MCF 10A (cell line): ENCODE data around the gene KRT37. TPM values are rescaled to one million over a fixed set of nuclear protein-coding genes. Genes with fewer than 3 reads are reported as not detected.
"Not testable (repeated sequence)": the region's sequence is repeated elsewhere in the genome, so short reads cannot be mapped to it uniquely, and the experiment has no call there.

ENCODE experiments used
- BruUV-seq: library from RNA; stranded (reverse); fragments of 400-500 nt; replicated peaks from 2 replicates; lab custom pipeline; 2021; lab: Mats Ljungman, UMichigan
- CTCF ChIA-PET: fragments of 300-600 bp; sonication (Branson Sonifier 250); formaldehyde crosslinking; extraction: SDS; loops from one replicate; lab custom pipeline; 2021; ENCODE audit warnings: antibody characterized with exemption, inconsistent platforms; lab: Yijun Ruan, JAX
- POLR2A ChIA-PET: fragments of 300-600, 350-650 bp; sonication (Branson Sonifier 250); formaldehyde crosslinking; extraction: SDS; loops from one replicate; lab custom pipeline; 2020; ENCODE audit warnings: antibody characterized with exemption, inconsistent platforms; lab: Yijun Ruan, JAX
- DNase-seq: peaks from one replicate; pipeline ENCODE4 v3.0.0-alpha.2; 2018; ENCODE audit not compliant: unreplicated experiment
- H3K27ac Mint-ChIP-seq: one replicate; pipeline ENCODE4 v1.8.0; 2022; ENCODE audit warnings: mild to moderate bottlenecking, low read depth, mixed read lengths; ENCODE audit not compliant: unreplicated experiment
- H3K27me3 Mint-ChIP-seq: one replicate; pipeline ENCODE4 v1.8.0; 2022; ENCODE audit warnings: mixed read lengths; ENCODE audit not compliant: insufficient read depth, unreplicated experiment
- H3K36me3 Mint-ChIP-seq: one replicate; pipeline ENCODE4 v1.8.0; 2022; ENCODE audit warnings: mild to moderate bottlenecking, moderate library complexity, mixed read lengths; ENCODE audit not compliant: insufficient read depth, unreplicated experiment
- H3K4me1 Mint-ChIP-seq: one replicate; pipeline ENCODE4 v1.8.0; 2022; ENCODE audit warnings: mixed read lengths; ENCODE audit not compliant: insufficient read depth, unreplicated experiment
- H3K4me3 Mint-ChIP-seq: one replicate; pipeline ENCODE4 v1.8.0; 2022; ENCODE audit warnings: mild to moderate bottlenecking, moderate library complexity, mixed read lengths; ENCODE audit not compliant: unreplicated experiment
- H3K9me3 Mint-ChIP-seq: one replicate; pipeline ENCODE4 v1.8.0; 2022; ENCODE audit warnings: mixed read lengths; ENCODE audit not compliant: unreplicated experiment
- intact Hi-C: fragments of 100-400 bp; cut with micrococcal nuclease; formaldehyde crosslinking; loops from 2 replicates; pipeline ENCODE4 v1.14.1; 2022
- total RNA-seq: library from RNA; stranded (reverse); gene quantifications from 2 replicates; pipeline ENCODE4 v1.2.3, GENCODE V29; 2022
- TF ChIP-seq, protein P1 (sequence below): fragments of 200-600 bp; IDR thresholded peaks from one replicate; pipeline ENCODE4 v1.8.0; 2022; ENCODE audit warnings: antibody characterized with exemption, mild to moderate bottlenecking; ENCODE audit not compliant: unreplicated experiment

The KRT37 gene
- total RNA-seq, 1 experiment from 2014 or later = not detected

DNA sequence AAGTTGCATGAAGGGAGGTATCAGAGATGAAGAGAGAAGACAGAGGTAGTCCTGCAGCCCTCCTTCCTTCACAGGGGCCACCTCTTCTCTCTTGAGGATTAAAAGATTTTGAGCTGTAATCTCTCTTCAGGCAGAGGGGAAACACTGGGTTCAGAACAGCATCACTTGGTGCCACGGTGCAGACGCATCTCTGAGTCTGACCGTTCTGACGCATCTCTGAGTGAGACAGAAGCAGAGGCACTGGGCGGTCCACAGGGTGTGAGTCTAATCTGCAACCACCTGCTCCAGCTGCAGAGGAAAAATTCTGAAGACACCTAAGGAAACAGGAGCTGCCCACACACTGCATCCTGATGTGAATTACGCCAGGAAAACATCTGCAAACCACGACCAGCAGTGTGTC lies 5.3 kb upstream of the KRT37 start:
- no peak for DNase-seq
- CTCF ChIA-PET = no interaction called here

DNA sequence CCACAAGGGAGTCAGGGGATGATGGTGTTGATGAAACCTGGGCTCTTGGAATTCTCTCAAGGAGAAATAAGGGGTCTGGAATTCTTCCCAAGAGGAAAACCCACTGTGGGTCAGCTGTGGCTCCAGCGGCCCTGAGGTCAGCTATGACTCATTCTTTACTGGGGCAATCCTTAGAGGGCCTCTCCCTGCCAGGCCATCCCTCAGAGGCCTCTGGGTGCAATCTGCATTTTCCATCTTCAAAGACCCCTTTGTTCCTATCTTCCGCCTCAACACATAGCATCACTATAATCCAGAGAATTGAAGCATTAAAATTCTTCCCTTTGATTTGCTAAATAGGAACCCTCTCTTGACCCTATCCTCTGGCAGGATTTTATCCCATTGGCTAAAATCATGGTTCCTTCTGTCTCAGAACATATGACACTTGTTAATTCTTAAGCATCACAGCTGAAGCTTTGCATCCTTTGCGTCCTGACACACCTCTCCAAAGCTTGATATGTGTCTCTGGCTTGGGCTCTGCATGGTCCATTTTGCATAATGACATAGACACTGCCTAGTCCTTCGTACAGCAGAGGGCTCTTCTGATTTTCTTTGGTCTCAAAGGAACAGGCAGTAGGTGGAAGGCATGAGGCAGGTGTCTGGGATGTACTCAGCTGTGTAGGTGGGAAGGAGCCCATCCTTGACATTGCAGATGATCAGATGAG lies 4.4 kb upstream of the KRT37 start:
- no TSS peak for BruUV-seq
- ChIA-PET CTCF (interaction anchor here (0.6 kb wide), 1 partner anchor 565 kb away, joined by 3 read pairs; no protein-coding TSS in a partner anchor), POLR2A (no interaction called here)
- H3K4me1 Mint-ChIP-seq = no peaks in the 10 kb centered on the region
- no peaks in the 10 kb centered on the region for H3K9me3 Mint-ChIP-seq
- H3K27ac Mint-ChIP-seq = no peak overlapping the region
- TF ChIP-seq, protein P1, sequence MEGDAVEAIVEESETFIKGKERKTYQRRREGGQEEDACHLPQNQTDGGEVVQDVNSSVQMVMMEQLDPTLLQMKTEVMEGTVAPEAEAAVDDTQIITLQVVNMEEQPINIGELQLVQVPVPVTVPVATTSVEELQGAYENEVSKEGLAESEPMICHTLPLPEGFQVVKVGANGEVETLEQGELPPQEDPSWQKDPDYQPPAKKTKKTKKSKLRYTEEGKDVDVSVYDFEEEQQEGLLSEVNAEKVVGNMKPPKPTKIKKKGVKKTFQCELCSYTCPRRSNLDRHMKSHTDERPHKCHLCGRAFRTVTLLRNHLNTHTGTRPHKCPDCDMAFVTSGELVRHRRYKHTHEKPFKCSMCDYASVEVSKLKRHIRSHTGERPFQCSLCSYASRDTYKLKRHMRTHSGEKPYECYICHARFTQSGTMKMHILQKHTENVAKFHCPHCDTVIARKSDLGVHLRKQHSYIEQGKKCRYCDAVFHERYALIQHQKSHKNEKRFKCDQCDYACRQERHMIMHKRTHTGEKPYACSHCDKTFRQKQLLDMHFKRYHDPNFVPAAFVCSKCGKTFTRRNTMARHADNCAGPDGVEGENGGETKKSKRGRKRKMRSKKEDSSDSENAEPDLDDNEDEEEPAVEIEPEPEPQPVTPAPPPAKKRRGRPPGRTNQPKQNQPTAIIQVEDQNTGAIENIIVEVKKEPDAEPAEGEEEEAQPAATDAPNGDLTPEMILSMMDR = no peak
- no peak for DNase-seq
- no peaks in the 10 kb centered on the region for H3K27me3 Mint-ChIP-seq
- no peaks in the 10 kb centered on the region for H3K36me3 Mint-ChIP-seq
- intact Hi-C loops = no loop called here
- H3K4me3 Mint-ChIP-seq = no peak overlapping the region

More for the DNA sequence above, 5.3 kb upstream of the KRT37 start:
- H3K36me3 Mint-ChIP-seq = no peaks in the 10 kb centered on the region
- H3K9me3 Mint-ChIP-seq = no peaks in the 10 kb centered on the region
- BruUV-seq = no TSS peak
- intact Hi-C loops = no loop called here
- no peak overlapping the region for H3K4me3 Mint-ChIP-seq
- POLR2A ChIA-PET = no interaction called here
- H3K27me3 Mint-ChIP-seq = no peaks in the 10 kb centered on the region
- H3K4me1 Mint-ChIP-seq = no peaks in the 10 kb centered on the region
- TF ChIP-seq, protein P1 = no peak
- no peak overlapping the region for H3K27ac Mint-ChIP-seq

DNA sequence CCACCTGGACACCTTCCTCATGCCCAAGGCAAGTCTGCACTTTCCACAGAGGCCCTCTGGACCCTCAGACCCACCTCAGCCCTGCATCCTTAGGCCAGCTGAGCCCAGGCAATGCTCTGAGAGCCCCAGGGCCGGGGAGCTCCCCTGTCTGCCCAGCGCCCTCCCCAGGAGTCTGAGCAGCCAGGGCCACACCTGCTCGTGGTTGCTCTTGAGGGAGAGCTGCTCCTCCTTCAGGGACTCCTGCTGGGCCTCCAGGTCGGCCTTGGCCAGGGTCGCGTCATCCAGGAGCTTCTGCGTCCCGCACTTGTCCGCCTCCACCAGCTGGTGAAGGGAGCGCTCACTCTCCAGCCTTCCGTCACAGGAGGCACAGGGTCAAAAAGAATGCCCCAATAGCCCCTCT lies 1.8 kb downstream of the KRT37 start:
- POLR2A ChIA-PET, BruUV-seq, H3K9me3 Mint-ChIP-seq, H3K4me3 Mint-ChIP-seq, DNase-seq, H3K27me3 Mint-ChIP-seq, H3K36me3 Mint-ChIP-seq, intact Hi-C loops, H3K27ac Mint-ChIP-seq: not testable (repeated sequence)
- CTCF ChIA-PET = interaction anchor here (0.6 to 1.0 kb wide), 3 partner anchors 245 to 519 kb away, joined by 3 read pairs; no protein-coding TSS in a partner anchor
- peaks cover 27% of the 10 kb centered on the region for H3K4me1 Mint-ChIP-seq

DNA sequence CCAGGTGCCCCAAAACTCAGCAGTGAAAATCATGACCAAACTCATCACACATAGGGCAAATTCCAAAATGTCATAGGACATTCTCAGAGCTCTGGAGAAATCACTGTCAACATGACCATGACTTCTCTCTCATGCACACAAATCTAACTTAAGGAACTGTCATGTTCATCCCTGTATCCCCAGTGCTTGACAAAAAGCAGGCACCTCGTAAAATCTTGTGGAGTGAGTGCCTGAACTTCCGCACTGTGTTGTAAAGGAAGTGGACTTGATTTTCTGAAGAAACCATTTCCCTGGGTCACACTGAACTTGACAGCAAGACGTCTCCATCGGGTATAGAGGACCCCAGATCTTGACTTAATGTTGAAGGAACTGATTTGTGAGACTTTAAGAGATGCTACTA lies 2.8 kb downstream of the KRT37 start:
- Mint-ChIP-seq H3K4me1 (peaks cover 32% of the 10 kb centered on the region), H3K4me3 (no peak overlapping the region), H3K27ac (peak overlapping the region; percentile 46), H3K27me3 (no peaks in the 10 kb centered on the region), H3K36me3 (no peaks in the 10 kb centered on the region), H3K9me3 (no peaks in the 10 kb centered on the region)
- no peak for DNase-seq
- no TSS peak for BruUV-seq
- intact Hi-C loops = no loop called here
- CTCF ChIA-PET = no interaction called here
- POLR2A ChIA-PET = interaction anchor here (0.6 to 2.4 kb wide), 3 partner anchors 13 to 97 kb away, joined by 3 to 13 read pairs (median 9); no protein-coding TSS in a partner anchor
- TF ChIP-seq, protein P1 = no peak
